GM19463 (cell line): ENCODE results near the gene SCAF8.

ENCODE experiments used
- ATAC-seq: cut with Tn5 transposase; IDR thresholded peaks from one replicate; pipeline ENCODE4 v1.9.1; 2021; ENCODE audit warnings: mild to moderate bottlenecking, moderate library complexity; ENCODE audit not compliant: unreplicated experiment

Gene SCAF8

DNA sequence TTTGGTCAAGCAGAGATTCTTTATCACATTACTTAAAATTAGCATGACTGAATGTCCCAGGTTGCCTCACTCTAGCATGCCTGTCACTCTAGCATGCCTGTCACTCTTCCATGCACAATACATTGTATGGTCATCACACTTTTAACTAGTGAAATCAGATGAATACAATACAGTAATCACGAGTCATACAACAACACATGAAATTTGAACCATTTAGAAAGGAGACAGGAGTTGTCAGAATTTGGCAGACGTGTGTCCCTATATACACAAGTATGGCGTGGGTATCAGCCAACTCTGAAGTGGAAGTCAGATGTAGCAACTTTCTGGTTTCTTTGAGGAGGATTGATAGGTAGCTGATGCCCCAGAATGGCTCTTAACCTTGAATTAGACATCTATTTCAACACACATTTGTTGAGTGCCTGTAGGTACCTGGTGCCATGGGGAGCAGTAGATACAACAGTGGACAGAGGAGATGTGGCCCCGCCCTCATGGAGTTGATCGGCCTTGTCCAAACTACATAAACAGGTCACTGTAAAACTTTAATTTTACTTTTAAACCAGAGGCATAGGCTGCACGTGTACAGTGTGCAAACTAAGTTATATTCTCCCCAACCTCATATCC is 145.8 kb downstream of the SCAF8 start:
- ATAC-seq = no peak

DNA sequence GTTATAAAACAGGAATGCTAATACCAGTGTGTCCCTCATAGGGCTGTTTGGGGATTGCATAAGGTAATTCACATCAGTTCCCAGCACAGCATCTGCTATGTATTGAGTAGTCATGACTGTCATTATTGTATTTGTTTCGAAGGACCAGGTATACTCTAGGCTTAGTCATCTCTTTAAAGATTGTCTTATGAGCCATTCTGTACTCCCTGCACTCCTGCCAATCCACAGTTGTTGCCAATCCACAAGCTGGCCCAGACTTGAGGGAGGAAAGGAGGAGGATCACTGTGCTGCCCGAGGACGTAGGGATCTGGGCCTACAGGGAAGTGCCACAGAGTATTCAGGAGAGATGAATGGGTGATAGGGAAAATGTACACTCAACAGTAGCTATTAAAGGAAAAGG is 148.9 kb downstream of the SCAF8 start:
- ATAC-seq = no peak
